Upper lobe of right lung (tissue), 1 donor: ENCODE results near the gene ZSWIM3. TPM values are rescaled to one million over a fixed set of nuclear protein-coding genes. Genes with fewer than 3 reads are reported as not detected.

ENCODE experiments used
- ATAC-seq: fragments of 200-7000 bp; cut with Tn5 transposase; one replicate; pipeline ENCODE4 v1.9.1; 2020; ENCODE audit warnings: mild to moderate bottlenecking, moderate library complexity
- DNase-seq: peaks from one replicate; pipeline ENCODE4 v3.0.0-alpha.2; 2020
- H3K27ac ChIP-seq: fragments of 200-600 bp; one replicate; pipeline ENCODE4 v1.8.0; 2022
- H3K27me3 ChIP-seq: fragments of 200-600 bp; one replicate; pipeline ENCODE4 v1.8.0; 2022; ENCODE audit warnings: mild to moderate bottlenecking
- H3K36me3 ChIP-seq: fragments of 200-600 bp; one replicate; pipeline ENCODE4 v1.8.0; 2022
- H3K4me1 ChIP-seq: fragments of 200-600 bp; one replicate; pipeline ENCODE4 v1.8.0; 2022
- H3K4me3 ChIP-seq: fragments of 200-600 bp; one replicate; pipeline ENCODE4 v1.8.0; 2022; ENCODE audit warnings: mild to moderate bottlenecking
- H3K9me3 ChIP-seq: fragments of 200-600 bp; one replicate; pipeline ENCODE4 v1.8.0; 2022
- intact Hi-C: fragments of 100-400 bp; cut with DNase I; formaldehyde crosslinking; loops from one replicate; pipeline ENCODE4 v1.11.0; 2022
- total RNA-seq: library from RNA; stranded (reverse); fragmentation: NEBNext Ultra II Directional; extraction: Animal tissue kit (Norgen Biotek cat#: 25700); gene quantifications from one replicate; pipeline ENCODE4 v1.2.1, GENCODE V29; 2021
- TF ChIP-seq, protein P1 (sequence below): fragments of 200-600 bp; IDR thresholded peaks from one replicate; pipeline ENCODE4 v1.8.0; 2022; ENCODE audit warnings: antibody characterized with exemption
- donor health status: DM: no; HTN: yes; CAD: no; lungs with severe emphysema.

The ZSWIM3 gene
- total RNA-seq, 1 donor from 2014 or later: 4.0 TPM

- TF ChIP-seq, protein P1, sequence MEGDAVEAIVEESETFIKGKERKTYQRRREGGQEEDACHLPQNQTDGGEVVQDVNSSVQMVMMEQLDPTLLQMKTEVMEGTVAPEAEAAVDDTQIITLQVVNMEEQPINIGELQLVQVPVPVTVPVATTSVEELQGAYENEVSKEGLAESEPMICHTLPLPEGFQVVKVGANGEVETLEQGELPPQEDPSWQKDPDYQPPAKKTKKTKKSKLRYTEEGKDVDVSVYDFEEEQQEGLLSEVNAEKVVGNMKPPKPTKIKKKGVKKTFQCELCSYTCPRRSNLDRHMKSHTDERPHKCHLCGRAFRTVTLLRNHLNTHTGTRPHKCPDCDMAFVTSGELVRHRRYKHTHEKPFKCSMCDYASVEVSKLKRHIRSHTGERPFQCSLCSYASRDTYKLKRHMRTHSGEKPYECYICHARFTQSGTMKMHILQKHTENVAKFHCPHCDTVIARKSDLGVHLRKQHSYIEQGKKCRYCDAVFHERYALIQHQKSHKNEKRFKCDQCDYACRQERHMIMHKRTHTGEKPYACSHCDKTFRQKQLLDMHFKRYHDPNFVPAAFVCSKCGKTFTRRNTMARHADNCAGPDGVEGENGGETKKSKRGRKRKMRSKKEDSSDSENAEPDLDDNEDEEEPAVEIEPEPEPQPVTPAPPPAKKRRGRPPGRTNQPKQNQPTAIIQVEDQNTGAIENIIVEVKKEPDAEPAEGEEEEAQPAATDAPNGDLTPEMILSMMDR: no peak
- intact Hi-C loops: no loop called here
- Histone ChIP-seq H3K27me3 (no peaks in the 10 kb centered on the region), H3K27ac (no peak overlapping the region), H3K36me3 (no peaks in the 10 kb centered on the region), H3K9me3 (no peaks in the 10 kb centered on the region), H3K4me3 (no peak overlapping the region), H3K4me1 (peaks cover 43% of the 10 kb centered on the region)
- DNase-seq (no peak), ATAC-seq (no peak)
Measured at GRCh38 chr20:45921337-45922189, 64.1 kb downstream of the ZSWIM3 start.

- intact Hi-C loops: no loop called here
- Histone ChIP-seq H3K4me1 (peaks cover 23% of the 10 kb centered on the region), H3K27ac (peak overlapping the region; percentile 36), H3K4me3 (no peak overlapping the region), H3K36me3 (no peaks in the 10 kb centered on the region), H3K27me3 (no peaks in the 10 kb centered on the region), H3K9me3 (no peaks in the 10 kb centered on the region)
- DNase-seq (no peak), ATAC-seq (peak; percentile 59)
- TF ChIP-seq, protein P1: no peak
Measured at GRCh38 chr20:45924391-45925261, 67.2 kb downstream of the ZSWIM3 start.

DNA sequence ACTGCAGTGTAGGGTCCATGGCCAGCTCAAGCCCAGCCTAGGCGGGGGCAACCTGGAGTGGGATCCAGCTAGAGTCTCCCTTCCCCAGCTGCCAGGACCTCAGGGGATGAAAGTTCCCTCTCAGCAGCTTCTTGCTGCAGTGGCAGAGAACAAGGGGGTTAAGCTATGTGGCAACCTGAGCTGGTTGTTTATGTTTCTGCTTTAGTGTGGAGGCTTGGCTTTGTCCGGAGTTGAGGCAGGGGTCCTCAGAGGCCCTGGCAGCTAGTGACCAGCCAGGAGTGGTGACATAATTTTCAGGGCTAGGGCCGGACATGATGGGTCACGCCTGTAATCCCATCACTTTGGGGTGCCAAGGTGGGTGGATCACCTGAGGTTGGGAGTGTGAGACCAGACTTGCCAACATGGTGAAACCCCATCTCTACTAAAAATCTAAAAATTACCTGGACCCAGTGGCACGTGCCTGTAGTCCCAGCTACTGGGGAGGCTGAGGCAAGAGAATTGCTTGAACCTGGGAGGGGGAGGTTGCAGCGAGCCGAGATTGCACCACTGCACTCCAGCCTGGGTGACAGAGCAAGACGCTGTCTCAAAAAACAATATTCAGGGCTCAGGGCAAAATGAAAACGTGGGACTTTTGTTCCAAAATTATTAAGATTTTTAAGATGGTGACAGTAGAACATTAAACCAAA is 68.5 kb downstream of the ZSWIM3 start:
- peaks cover 10% of the 10 kb centered on the region for H3K4me1 ChIP-seq
- ATAC-seq: no peak

GRCh38 chr20:45926731-45927070 is 69.3 kb downstream of the ZSWIM3 start:
- H3K27ac ChIP-seq: no peak overlapping the region
- H3K9me3 ChIP-seq: no peaks in the 10 kb centered on the region
- intact Hi-C loops: no loop called here
- TF ChIP-seq, protein P1: no peak
- no peak for DNase-seq
- H3K36me3 ChIP-seq: no peaks in the 10 kb centered on the region
- H3K4me3 ChIP-seq: no peak overlapping the region
- ATAC-seq: no peak
- peaks cover 9% of the 10 kb centered on the region for H3K4me1 ChIP-seq
- H3K27me3 ChIP-seq: no peaks in the 10 kb centered on the region

More for the DNA sequence above, 68.5 kb downstream of the ZSWIM3 start:
- H3K27ac ChIP-seq: no peak overlapping the region
- no peaks in the 10 kb centered on the region for H3K27me3 ChIP-seq
- DNase-seq: no peak
- TF ChIP-seq, protein P1: no peak
- H3K9me3 ChIP-seq: no peaks in the 10 kb centered on the region
- H3K36me3 ChIP-seq: no peaks in the 10 kb centered on the region
- H3K4me3 ChIP-seq: no peak overlapping the region
- intact Hi-C loops: no loop called here

DNA sequence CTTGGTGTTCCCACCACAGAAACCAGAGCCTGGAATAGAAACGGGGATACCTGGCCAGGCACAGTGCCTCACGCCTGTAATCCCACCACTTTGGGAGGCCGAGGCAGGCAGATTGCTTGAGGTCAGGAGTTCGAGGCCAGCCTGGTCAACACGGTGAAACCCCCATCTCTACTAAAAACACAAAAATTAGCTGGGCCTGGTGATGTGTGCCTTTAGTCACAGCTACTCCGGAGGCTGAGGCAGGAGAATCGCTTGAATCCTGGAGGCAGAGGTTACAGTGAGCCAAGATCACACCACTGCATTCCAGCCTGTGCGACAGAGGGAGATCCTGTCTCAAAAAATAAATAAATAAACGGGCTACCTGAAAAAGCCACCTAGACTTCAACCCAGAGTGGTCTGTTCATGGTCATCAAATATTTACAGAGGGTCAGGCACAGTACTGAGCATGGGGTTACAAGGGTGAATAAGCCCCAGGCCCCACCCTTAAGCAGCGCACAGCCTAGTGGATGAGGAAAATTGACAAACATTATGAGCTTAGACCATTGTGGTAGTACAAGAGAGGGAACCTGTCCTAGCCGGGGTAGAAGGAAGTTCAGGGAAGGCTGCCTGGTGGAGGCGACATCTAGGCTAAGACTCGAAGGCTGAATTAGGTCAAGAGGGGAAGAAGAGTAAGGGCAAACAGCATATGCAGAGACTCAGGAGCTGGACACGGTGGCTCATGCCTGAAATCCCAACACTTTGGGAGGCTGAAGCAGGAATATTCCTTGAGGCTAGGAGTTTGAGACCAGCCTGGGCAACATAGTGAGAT is 69.9 kb downstream of the ZSWIM3 start:
- intact Hi-C loops: no loop called here
- Histone ChIP-seq H3K27ac (no peak overlapping the region), H3K4me3 (no peak overlapping the region), H3K36me3 (no peaks in the 10 kb centered on the region), H3K4me1 (peaks cover 9% of the 10 kb centered on the region), H3K9me3 (no peaks in the 10 kb centered on the region), H3K27me3 (no peaks in the 10 kb centered on the region)
- ATAC-seq (peak; percentile 29), DNase-seq (no peak)
- TF ChIP-seq, protein P1: no peak
